Measurements from ENCODE around the gene COL8A1.

COL8A1 gene

DNA sequence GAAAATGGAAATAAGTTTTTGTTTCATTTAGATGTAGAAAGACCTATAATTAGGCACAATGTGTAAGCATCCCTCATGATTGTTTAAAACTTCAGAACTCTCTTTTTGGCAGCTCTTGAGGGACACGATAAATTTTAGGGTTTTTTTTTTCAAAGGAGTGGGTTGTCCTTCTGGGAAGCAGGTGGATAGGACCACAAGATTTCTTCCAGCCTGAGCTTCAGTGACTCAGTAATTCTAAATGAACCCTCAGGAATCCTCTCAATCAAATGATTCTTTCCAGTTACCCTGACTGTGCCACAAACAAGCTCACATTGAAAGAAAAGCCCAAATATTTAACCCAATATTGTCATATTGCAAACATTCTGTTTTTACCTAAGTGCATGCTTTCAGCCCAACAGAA, 45.1 kb downstream of the COL8A1 start:
- Histone ChIP-seq H3K79me2 (ENCODE audit: low read length) (no peaks in the 10 kb centered on the region), H4K20me1 (ENCODE audit: insufficient read depth, low read length) (no peaks in the 10 kb centered on the region), H2AFZ (ENCODE audit: low read depth, low read length) (no peak overlapping the region), H3K4me3 (ENCODE audit: low read length) (no peak overlapping the region), H3K9ac (ENCODE audit: low read length) (no peak overlapping the region), H3K27me3 (ENCODE audit: low read depth, low read length) (0 out of 2 replicates have a peak, but pooled peaks cover 6% of the 10 kb centered on the region), H3K4me2 (ENCODE audit: low read length) (no peak overlapping the region), H3K9me3 (ENCODE audit: insufficient read depth, low read length) (no peaks in the 10 kb centered on the region), H3K27ac (ENCODE audit: low read length) (no peak overlapping the region), H3K36me3 (replicated peaks; ENCODE audit: low read depth, low read length) (no peaks in the 10 kb centered on the region), H3K4me1 (ENCODE audit: low read length) (no peaks in the 10 kb centered on the region)
- TF ChIP-seq EZH2phosphoT487 (IDR thresholded peaks at IDR 0.05; ENCODE audit: low read depth): no peak
- no peak for TF ChIP-seq CTCF (IDR thresholded peaks at IDR 0.05; ENCODE audit: low read depth, low read length)

GRCh38 chr3:99683876-99684275, 45.5 kb downstream of the COL8A1 start:
- Histone ChIP-seq H3K36me3 (replicated peaks; ENCODE audit: low read depth, low read length) (no peaks in the 10 kb centered on the region), H3K27me3 (ENCODE audit: low read depth, low read length) (0 out of 2 replicates have a peak, but pooled peaks cover 6% of the 10 kb centered on the region), H3K9me3 (ENCODE audit: insufficient read depth, low read length) (no peaks in the 10 kb centered on the region), H3K9ac (ENCODE audit: low read length) (no peak overlapping the region), H4K20me1 (ENCODE audit: insufficient read depth, low read length) (no peaks in the 10 kb centered on the region), H3K4me1 (ENCODE audit: low read length) (no peaks in the 10 kb centered on the region), H3K4me2 (ENCODE audit: low read length) (no peak overlapping the region), H3K27ac (ENCODE audit: low read length) (no peak overlapping the region), H3K79me2 (ENCODE audit: low read length) (no peaks in the 10 kb centered on the region), H3K4me3 (ENCODE audit: low read length) (no peak overlapping the region), H2AFZ (ENCODE audit: low read depth, low read length) (no peak overlapping the region)
- TF ChIP-seq CTCF (IDR thresholded peaks at IDR 0.05; ENCODE audit: low read depth, low read length) (no peak), EZH2phosphoT487 (IDR thresholded peaks at IDR 0.05; ENCODE audit: low read depth) (no peak)

- no peaks in the 10 kb centered on the region for H3K36me3 ChIP-seq (replicated peaks; ENCODE audit: low read depth, low read length)
Measured at GRCh38 chr3:99684644-99685043, 46.2 kb downstream of the COL8A1 start.

GRCh38 chr3:99686469-99686868, 48.1 kb downstream of the COL8A1 start:
- no peak overlapping the region for H3K4me2 ChIP-seq (ENCODE audit: low read length)
- no peaks in the 10 kb centered on the region for H4K20me1 ChIP-seq (ENCODE audit: insufficient read depth, low read length)
- H2AFZ ChIP-seq (ENCODE audit: low read depth, low read length): no peak overlapping the region
- H3K27ac ChIP-seq (ENCODE audit: low read length): no peak overlapping the region
- H3K27me3 ChIP-seq (ENCODE audit: low read depth, low read length): 0 out of 2 replicates have a peak, but pooled peaks cover 6% of the 10 kb centered on the region
- H3K79me2 ChIP-seq (ENCODE audit: low read length): no peaks in the 10 kb centered on the region
- TF ChIP-seq EZH2phosphoT487 (IDR thresholded peaks at IDR 0.05; ENCODE audit: low read depth) (no peak), CTCF (IDR thresholded peaks at IDR 0.05; ENCODE audit: low read depth, low read length) (no peak)
- no peaks in the 10 kb centered on the region for H3K4me1 ChIP-seq (ENCODE audit: low read length)
- no peaks in the 10 kb centered on the region for H3K9me3 ChIP-seq (ENCODE audit: insufficient read depth, low read length)
- no peaks in the 10 kb centered on the region for H3K36me3 ChIP-seq (replicated peaks; ENCODE audit: low read depth, low read length)
- H3K9ac ChIP-seq (ENCODE audit: low read length): no peak overlapping the region
- no peak overlapping the region for H3K4me3 ChIP-seq (ENCODE audit: low read length)

More at GRCh38 chr3:99684644-99685043, 46.2 kb downstream of the COL8A1 start:
- no peak overlapping the region for H2AFZ ChIP-seq (ENCODE audit: low read depth, low read length)
- no peak overlapping the region for H3K4me3 ChIP-seq (ENCODE audit: low read length)
- 0 out of 2 replicates have a peak, but pooled peaks cover 6% of the 10 kb centered on the region for H3K27me3 ChIP-seq (ENCODE audit: low read depth, low read length)
- no peaks in the 10 kb centered on the region for H3K79me2 ChIP-seq (ENCODE audit: low read length)
- TF ChIP-seq CTCF (IDR thresholded peaks at IDR 0.05; ENCODE audit: low read depth, low read length) (no peak), EZH2phosphoT487 (IDR thresholded peaks at IDR 0.05; ENCODE audit: low read depth) (no peak)
- H4K20me1 ChIP-seq (ENCODE audit: insufficient read depth, low read length): no peaks in the 10 kb centered on the region
- no peak overlapping the region for H3K4me2 ChIP-seq (ENCODE audit: low read length)
- no peaks in the 10 kb centered on the region for H3K9me3 ChIP-seq (ENCODE audit: insufficient read depth, low read length)
- H3K27ac ChIP-seq (ENCODE audit: low read length): no peak overlapping the region
- H3K4me1 ChIP-seq (ENCODE audit: low read length): no peaks in the 10 kb centered on the region
- H3K9ac ChIP-seq (ENCODE audit: low read length): no peak overlapping the region
